Pancreas (tissue), 10 donors: ENCODE measurements around the gene DBP. TPM values are rescaled to one million over a fixed set of nuclear protein-coding genes. Genes with fewer than 3 reads are reported as not detected.

Source experiments
- ATAC-seq, 4 donors: fragments of 200-7000 bp; cut with Tn5 transposase; one replicate each; pipeline versions ENCODE4 v1.8.0 to v1.9.1; 2020; ENCODE audit warnings: mild to moderate bottlenecking in 4 of 4, moderate library complexity in 4 of 4
- DNase-seq, 6 donors: peaks; one replicate each; pipeline ENCODE4 v3.0.0-alpha.2; 2020
- FAIRE-seq: peaks from 2 replicates; lab custom pipeline; 2012; peaks lifted over from hg19 to GRCh38; lab: Jason Lieb, UNC
- H3K27ac ChIP-seq, 4 donors: fragments of 200-600 bp; sonication (generic); 1 replicate in 3 of 4; 2 replicates in 1 of 4; pipeline versions ENCODE4 v1.5.0 to v1.8.0; 2020
- H3K27me3 ChIP-seq, 4 donors: fragments of 200-600 bp; one replicate each; pipeline ENCODE4 v1.8.0; 2021
- H3K36me3 ChIP-seq, 3 donors: fragments of 200-600 bp; sonication (generic) in 1 of 3; one replicate each; pipeline versions ENCODE4 v1.5.0 to v1.8.0; 2020 to 2021
- H3K4me1 ChIP-seq, 3 donors: fragments of 200-600 bp; one replicate each; pipeline ENCODE4 v1.8.0; 2021
- H3K4me3 ChIP-seq, 4 donors: fragments of 200-600 bp; sonication (generic) in 2 of 4; one replicate each; pipeline versions ENCODE4 v1.5.0 to v1.8.0; 2020 to 2021
- H3K9me3 ChIP-seq, 4 donors: fragments of 200-600 bp; one replicate each; pipeline ENCODE4 v1.8.0; 2021
- WGBS, 2 donors: extraction: QIAGEN DNeasy Blood & Tissue Kit; methylation state at CpG; one replicate each; pipeline ENCODE4 v1.1.7; 2013; 5-methylcytosine and 5-hydroxymethylcytosine counted together
- intact Hi-C, 3 donors: fragments of 100-400 bp; cut with DNase I; formaldehyde crosslinking; loops; one replicate each; pipeline versions ENCODE4 v1.11.1 to v1.14.2; 2022
- polyA plus RNA-seq, 2 donors: library from polyadenylated mRNA; stranded (reverse); fragments of 200-250 nt; gene quantifications; one replicate each; pipeline ENCODE4 v1.2.3, GENCODE V29; 2013
- total RNA-seq, 6 donors: library from RNA; stranded (reverse); fragmentation: NEBNext Ultra II Directional in 4 of 6; extraction: Animal tissue kit (Norgen Biotek cat#: 25700) in 4 of 6; gene quantifications; one replicate each; pipeline versions ENCODE4 v1.2.1 to v1.2.4, GENCODE V29; 2021 to 2023
- TF ChIP-seq, protein P1 (sequence below), 4 donors: fragments of 200-600 bp; sonication (generic) in 3 of 4; IDR thresholded peaks; one replicate each; pipeline versions ENCODE4 v1.5.0 to v1.8.0; 2021; ENCODE audit warnings: antibody characterized with exemption in 4 of 4
- donor health status: healthy with polysubstance abuse.
- donor health status: DM: no; HTN: no; CAD: no; lungs with moderate emphysema.
- donor health status: DM: no; HTN: no; CAD: no.
- donor health status: control.
- donor health status: control.
- donor health status: Bipolar disorder and iron deficiency.
- donor health status: DM: yes; HTN: yes; CAD: no.
- donor health status: DM: no; HTN: no; CAD: no.
- donor health status: DM: no; HTN: no; CAD: no.
- donor health status: DM: yes; HTN: yes; CAD: no.

The DBP gene
- total and polyA plus RNA-seq, 8 donors: 3.3 to 11.4 (median 6.5) TPM

DNA sequence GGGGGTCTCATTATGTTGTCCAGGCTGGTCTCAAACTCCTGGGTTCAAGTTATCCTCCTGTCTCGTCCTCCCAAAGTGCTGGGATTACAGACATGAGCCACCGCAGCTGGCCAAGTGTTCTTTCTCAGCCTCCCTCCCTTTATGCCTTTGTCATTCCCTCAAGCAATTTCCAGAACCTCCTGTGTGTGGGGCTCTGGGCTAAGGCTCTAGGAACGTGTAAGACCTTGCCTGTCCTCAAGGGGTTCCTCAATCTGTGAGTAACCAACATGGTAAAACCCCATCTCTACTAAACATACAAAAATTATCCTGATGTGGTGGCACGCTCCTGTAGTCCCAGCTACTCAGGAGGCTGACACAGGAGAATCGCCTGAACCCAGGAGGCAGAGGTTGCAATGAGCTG lies 46.2 kb downstream of the DBP start:
- DNase-seq (no peak), FAIRE-seq (no peak), ATAC-seq (no peak)
- H3K27ac ChIP-seq: no peak overlapping the region
- no peaks in the 10 kb centered on the region for H3K27me3 ChIP-seq
- H3K36me3 ChIP-seq: no peaks in the 10 kb centered on the region
- H3K4me1 ChIP-seq: no peaks in the 10 kb centered on the region
- H3K4me3 ChIP-seq: no peak overlapping the region
- no peaks in the 10 kb centered on the region for H3K9me3 ChIP-seq
- TF ChIP-seq, protein P1, sequence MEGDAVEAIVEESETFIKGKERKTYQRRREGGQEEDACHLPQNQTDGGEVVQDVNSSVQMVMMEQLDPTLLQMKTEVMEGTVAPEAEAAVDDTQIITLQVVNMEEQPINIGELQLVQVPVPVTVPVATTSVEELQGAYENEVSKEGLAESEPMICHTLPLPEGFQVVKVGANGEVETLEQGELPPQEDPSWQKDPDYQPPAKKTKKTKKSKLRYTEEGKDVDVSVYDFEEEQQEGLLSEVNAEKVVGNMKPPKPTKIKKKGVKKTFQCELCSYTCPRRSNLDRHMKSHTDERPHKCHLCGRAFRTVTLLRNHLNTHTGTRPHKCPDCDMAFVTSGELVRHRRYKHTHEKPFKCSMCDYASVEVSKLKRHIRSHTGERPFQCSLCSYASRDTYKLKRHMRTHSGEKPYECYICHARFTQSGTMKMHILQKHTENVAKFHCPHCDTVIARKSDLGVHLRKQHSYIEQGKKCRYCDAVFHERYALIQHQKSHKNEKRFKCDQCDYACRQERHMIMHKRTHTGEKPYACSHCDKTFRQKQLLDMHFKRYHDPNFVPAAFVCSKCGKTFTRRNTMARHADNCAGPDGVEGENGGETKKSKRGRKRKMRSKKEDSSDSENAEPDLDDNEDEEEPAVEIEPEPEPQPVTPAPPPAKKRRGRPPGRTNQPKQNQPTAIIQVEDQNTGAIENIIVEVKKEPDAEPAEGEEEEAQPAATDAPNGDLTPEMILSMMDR (IDR thresholded peaks at IDR 0.05): no peak
- intact Hi-C loops: no loop called here
- WGBS, 2 donors: 73 to 90% methylated on average over 5 of the region's 5 CpGs

DNA sequence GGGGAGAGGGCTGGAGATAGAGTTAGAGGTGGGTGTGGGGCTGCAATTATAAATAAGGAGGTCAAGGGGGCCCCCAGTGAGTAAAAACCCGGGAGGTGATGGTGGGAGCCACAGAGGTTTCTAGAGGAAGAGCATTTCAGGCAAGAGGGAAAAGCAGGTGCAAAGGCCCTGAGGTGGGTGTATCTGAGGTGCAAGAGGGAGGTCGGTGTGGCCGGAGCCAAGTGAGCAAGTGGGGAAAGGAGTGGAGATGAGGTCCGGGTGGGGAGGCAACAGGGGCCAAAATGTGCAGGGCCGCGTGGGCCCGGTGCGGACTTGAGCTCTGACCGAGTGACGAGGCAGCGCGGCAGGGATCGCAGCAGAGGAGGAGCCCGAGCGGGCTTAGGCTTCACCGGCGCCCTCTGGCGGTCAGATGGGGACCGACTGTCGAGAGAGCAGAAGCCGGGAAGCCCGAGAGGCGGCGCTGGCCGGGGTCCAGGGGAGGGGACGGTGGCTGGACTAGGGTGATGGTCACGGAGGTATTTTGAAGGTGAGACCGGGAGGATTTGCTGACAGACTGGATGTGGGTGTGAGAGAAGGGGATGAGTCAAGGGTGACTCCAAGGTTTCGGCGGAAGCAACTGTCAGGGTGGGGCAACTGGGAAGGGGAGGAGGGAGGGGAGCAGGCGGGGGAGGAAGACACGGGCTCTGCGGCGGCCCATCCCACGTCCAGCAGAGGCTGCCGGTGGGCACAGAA lies 48.3 kb downstream of the DBP start:
- H3K9me3 ChIP-seq: no peaks in the 10 kb centered on the region
- H3K4me3 ChIP-seq: peak overlapping the region in 1 of 4 donors; percentile 40
- intact Hi-C loops: loop anchor here in 2 of 3 donors (5.0 kb wide), 2 partner anchors 97 to 102 kb away; no protein-coding TSS in a partner anchor
- H3K27me3 ChIP-seq: no peaks in the 10 kb centered on the region
- no peaks in the 10 kb centered on the region for H3K36me3 ChIP-seq
- DNase-seq (peak; percentile 79 to 99 (median 92)), ATAC-seq (peak; percentile 87 to 92 (median 90)), FAIRE-seq (no peak)
- TF ChIP-seq, protein P1 (IDR thresholded peaks at IDR 0.05): peak; percentile 85 to 96 (median 90)
- H3K4me1 ChIP-seq: no peaks in the 10 kb centered on the region
- 4% methylated on average over 36 of the region's 36 CpGs for WGBS, 2 donors
- no peak overlapping the region for H3K27ac ChIP-seq

DNA sequence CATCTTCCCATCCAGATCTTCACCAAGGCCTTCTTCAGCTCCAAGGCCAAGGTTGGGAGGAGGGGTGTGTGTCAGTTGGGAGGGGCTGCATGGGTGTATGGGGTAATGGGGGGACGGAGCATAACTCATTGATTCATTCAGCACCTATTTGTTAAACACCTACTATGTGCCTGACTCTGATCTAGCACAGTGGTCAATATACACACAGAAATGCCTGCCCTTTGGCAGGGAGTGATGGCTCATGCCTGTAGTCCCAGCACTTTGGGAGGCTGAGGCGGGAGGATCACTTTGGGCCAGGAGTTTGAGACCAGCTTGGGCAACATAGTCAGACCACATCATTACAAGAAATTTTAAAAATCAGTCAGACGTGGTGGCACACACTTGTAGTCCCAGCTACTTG lies 49.8 kb downstream of the DBP start:
- 83 to 94% methylated on average over 3 of the region's 3 CpGs for WGBS, 2 donors
- Histone ChIP-seq H3K4me1 (no peaks in the 10 kb centered on the region), H3K9me3 (no peaks in the 10 kb centered on the region), H3K27me3 (no peaks in the 10 kb centered on the region), H3K4me3 (no peak overlapping the region), H3K36me3 (no peaks in the 10 kb centered on the region), H3K27ac (no peak overlapping the region)
- DNase-seq: no peak
- TF ChIP-seq, protein P1 (IDR thresholded peaks at IDR 0.05): no peak
- ATAC-seq: no peak
- intact Hi-C loops: loop anchor here in 2 of 3 donors (5.0 kb wide), 2 partner anchors 95 to 100 kb away; no protein-coding TSS in a partner anchor
- FAIRE-seq: no peak

DNA sequence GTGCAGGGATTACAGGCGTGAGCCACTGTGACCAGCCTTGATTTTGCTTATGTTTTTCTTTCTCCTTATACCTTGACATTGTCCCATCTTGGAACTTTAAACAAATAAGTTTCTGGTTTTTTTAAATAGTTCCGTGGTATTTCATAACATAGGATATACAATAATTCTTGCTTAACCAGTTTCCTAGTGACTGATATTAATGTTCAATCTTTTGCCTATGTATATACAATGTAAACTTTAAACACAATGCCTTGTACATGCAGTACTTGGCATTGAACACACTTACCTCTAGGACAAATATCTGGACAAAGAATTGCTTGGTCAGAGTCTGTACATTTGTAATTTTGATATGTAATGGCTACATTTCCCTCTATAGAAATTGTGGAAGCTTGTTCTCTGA lies 55.0 kb downstream of the DBP start:
- intact Hi-C loops: loop anchor here in 1 of 3 donors (5.0 kb wide), 1 partner anchor 75 kb away; no protein-coding TSS in a partner anchor
- ATAC-seq (no peak), DNase-seq (no peak), FAIRE-seq (no peak)
- Histone ChIP-seq H3K4me3 (no peak overlapping the region), H3K9me3 (no peaks in the 10 kb centered on the region), H3K4me1 (no peaks in the 10 kb centered on the region), H3K27me3 (no peaks in the 10 kb centered on the region), H3K36me3 (no peaks in the 10 kb centered on the region), H3K27ac (no peak overlapping the region)
- WGBS, 2 donors: 45 to 64% methylated on average over 2 of the region's 2 CpGs
- TF ChIP-seq, protein P1 (IDR thresholded peaks at IDR 0.05): no peak

Other genes starting within 250 kb of the DBP start
- gene KDELR1, start 245.8 kb downstream of the DBP start, total RNA-seq: 10 to 100 TPM; 58.7 to 99.0 (median 77.0) TPM
- gene KDELR1, start 245.8 kb downstream of the DBP start, polyA plus RNA-seq: 100 to 1,000 TPM in 1 of 2 donors, 10 to 100 TPM in 1; 85.4 to 113 TPM
- under 1 TPM in 5 of 6 donors, not detected in 1; 0.04 to 0.66 (median 0.26) TPM for gene GRIN2D, start 243.7 kb downstream of the DBP start, total RNA-seq
- under 1 TPM; 0.19 TPM for gene GRIN2D, start 243.7 kb downstream of the DBP start, polyA plus RNA-seq
- gene GRWD1, start 191.4 kb downstream of the DBP start, total RNA-seq: 10 to 100 TPM; 13.0 to 23.1 (median 18.2) TPM
- 10 to 100 TPM in 1 of 2 donors, 1 to 10 TPM in 1; 8.6 to 10.2 TPM for gene GRWD1, start 191.4 kb downstream of the DBP start, polyA plus RNA-seq
- gene KCNJ14, start 181.8 kb downstream of the DBP start, total RNA-seq: under 1 TPM; 0.20 to 0.56 (median 0.37) TPM
- gene KCNJ14, start 181.8 kb downstream of the DBP start, polyA plus RNA-seq: under 1 TPM; 0.49 to 0.59 TPM
- gene CYTH2, start 168.0 kb downstream of the DBP start, total RNA-seq: 10 to 100 TPM; 25.4 to 39.2 (median 29.1) TPM
- 10 to 100 TPM; 51.7 to 54.2 TPM for gene CYTH2, start 168.0 kb downstream of the DBP start, polyA plus RNA-seq
- 1 to 10 TPM; 2.3 to 4.1 (median 2.8) TPM for gene LMTK3, start 125.5 kb downstream of the DBP start, total RNA-seq
- gene LMTK3, start 125.5 kb downstream of the DBP start, polyA plus RNA-seq: 1 to 10 TPM; 4.1 to 7.7 TPM
- gene SULT2B1, start 85.2 kb downstream of the DBP start, total RNA-seq: under 1 TPM in 5 of 6 donors, not detected in 1; 0.32 to 0.64 (median 0.60) TPM
- 1 to 10 TPM; 1.3 to 1.7 TPM for gene SULT2B1, start 85.2 kb downstream of the DBP start, polyA plus RNA-seq
- not detected for gene SPACA4, start 30.6 kb downstream of the DBP start, total RNA-seq
- under 1 TPM in 1 of 2 donors, not detected in 1; 0.12 TPM for gene SPACA4, start 30.6 kb downstream of the DBP start, polyA plus RNA-seq
- 1 to 10 TPM; 1.2 to 2.9 (median 2.6) TPM for gene FAM83E, start 22.3 kb downstream of the DBP start, total RNA-seq
- 1 to 10 TPM; 1.8 to 3.4 TPM for gene FAM83E, start 22.3 kb downstream of the DBP start, polyA plus RNA-seq
- 1,000 to 10,000 TPM in 4 of 6 donors, 100 to 1,000 TPM in 2; 881 to 1,605 (median 1,071) TPM for gene RPL18, start 18.2 kb downstream of the DBP start, total RNA-seq
- gene RPL18, start 18.2 kb downstream of the DBP start, polyA plus RNA-seq: 1,000 to 10,000 TPM; 1,358 to 2,344 TPM
- 10 to 100 TPM in 1 of 6 donors, 1 to 10 TPM in 5; 4.3 to 11.0 (median 6.6) TPM for gene SPHK2, start 17.9 kb downstream of the DBP start, total RNA-seq
- gene SPHK2, start 17.9 kb downstream of the DBP start, polyA plus RNA-seq: 10 to 100 TPM; 15.9 to 24.0 TPM
- 1 to 10 TPM; 2.6 to 6.2 (median 4.5) TPM for gene CA11, start 8.8 kb upstream of the DBP start, total RNA-seq
- 10 to 100 TPM; 10.2 to 15.2 TPM for gene CA11, start 8.8 kb upstream of the DBP start, polyA plus RNA-seq
- gene NTN5, start 35.6 kb upstream of the DBP start, total RNA-seq: under 1 TPM in 5 of 6 donors, not detected in 1; 0.12 to 0.37 (median 0.20) TPM
- 1 to 10 TPM in 1 of 2 donors, under 1 TPM in 1; 0.38 to 1.8 TPM for gene NTN5, start 35.6 kb upstream of the DBP start, polyA plus RNA-seq
- gene FUT2, start 58.6 kb upstream of the DBP start, total RNA-seq: 10 to 100 TPM in 2 of 6 donors, 1 to 10 TPM in 4; 4.8 to 14.5 (median 8.2) TPM
- 1 to 10 TPM; 3.7 to 5.4 TPM for gene FUT2, start 58.6 kb upstream of the DBP start, polyA plus RNA-seq
- gene MAMSTR, start 82.3 kb upstream of the DBP start, total RNA-seq: 1 to 10 TPM in 2 of 6 donors, under 1 TPM in 4; 0.51 to 2.6 (median 0.84) TPM
- 1 to 10 TPM; 1.5 to 2.3 TPM for gene MAMSTR, start 82.3 kb upstream of the DBP start, polyA plus RNA-seq
- 1 to 10 TPM; 5.3 to 9.6 (median 6.5) TPM for gene RASIP1, start 103.2 kb upstream of the DBP start, total RNA-seq
- 10 to 100 TPM; 16.2 to 40.9 TPM for gene RASIP1, start 103.2 kb upstream of the DBP start, polyA plus RNA-seq
- 1 to 10 TPM in 4 of 6 donors, under 1 TPM in 2; 0.73 to 4.6 (median 1.9) TPM for gene IZUMO1, start 109.5 kb upstream of the DBP start, total RNA-seq
- gene IZUMO1, start 109.5 kb upstream of the DBP start, polyA plus RNA-seq: 1 to 10 TPM; 1.9 to 3.8 TPM
- 10 to 100 TPM in 4 of 6 donors, 1 to 10 TPM in 2; 6.5 to 29.7 (median 12.6) TPM for gene FUT1, start 115.3 kb upstream of the DBP start, total RNA-seq
- 10 to 100 TPM in 1 of 2 donors, 1 to 10 TPM in 1; 7.7 to 12.7 TPM for gene FUT1, start 115.3 kb upstream of the DBP start, polyA plus RNA-seq
- under 1 TPM in 1 of 6 donors, not detected in 5; 0.51 TPM for gene FGF21, start 118.1 kb upstream of the DBP start, total RNA-seq
- not detected for gene FGF21, start 118.1 kb upstream of the DBP start, polyA plus RNA-seq
- 10 to 100 TPM; 26.6 to 53.8 (median 36.3) TPM for gene BCAT2, start 173.7 kb upstream of the DBP start, total RNA-seq
- 10 to 100 TPM; 59.7 to 91.8 TPM for gene BCAT2, start 173.7 kb upstream of the DBP start, polyA plus RNA-seq
- gene HSD17B14, start 199.1 kb upstream of the DBP start, total RNA-seq: 1 to 10 TPM in 4 of 6 donors, under 1 TPM in 2; 0.69 to 4.0 (median 1.7) TPM
- gene HSD17B14, start 199.1 kb upstream of the DBP start, polyA plus RNA-seq: 10 to 100 TPM in 1 of 2 donors, 1 to 10 TPM in 1; 8.5 to 25.4 TPM
- 10 to 100 TPM in 2 of 6 donors, 1 to 10 TPM in 4; 5.9 to 19.7 (median 8.7) TPM for gene PLEKHA4, start 231.2 kb upstream of the DBP start, total RNA-seq
- gene PLEKHA4, start 231.2 kb upstream of the DBP start, polyA plus RNA-seq: 10 to 100 TPM; 18.2 to 28.3 TPM
- gene PPP1R15A, start 235.0 kb upstream of the DBP start, total RNA-seq: 10 to 100 TPM in 5 of 6 donors, 1 to 10 TPM in 1; 8.1 to 20.6 (median 12.4) TPM
- gene PPP1R15A, start 235.0 kb upstream of the DBP start, polyA plus RNA-seq: 10 to 100 TPM; 28.2 to 53.2 TPM